Muscle layer of duodenum (tissue), 2 donors: ENCODE results near the gene ELK1.
"Not testable (repeated sequence)": the region's sequence is repeated elsewhere in the genome, so short reads cannot be mapped to it uniquely, and the experiment has no call there.

Source experiments
- H3K27ac ChIP-seq: one replicate; pipeline ENCODE4 v1.7.0; 2013; ENCODE audit warnings: mild to moderate bottlenecking, low read length
- H3K27me3 ChIP-seq: one replicate; pipeline ENCODE4 v1.7.0; 2013; ENCODE audit warnings: low read depth, mild to moderate bottlenecking, control low read depth, low read length
- H3K36me3 ChIP-seq, 2 donors: one replicate each; pipeline ENCODE4 v1.7.0; 2013; ENCODE audit warnings: low read length in 2 of 2, control low read depth in 1 of 2, mild to moderate bottlenecking in 1 of 2; ENCODE audit not compliant: insufficient read depth in 2 of 2, control insufficient read depth in 1 of 2
- H3K4me1 ChIP-seq, 2 donors: one replicate each; pipeline ENCODE4 v1.7.0; 2013; ENCODE audit warnings: low read length in 2 of 2, mild to moderate bottlenecking in 2 of 2, control low read depth in 1 of 2, moderate library complexity in 1 of 2; ENCODE audit not compliant: insufficient read depth in 2 of 2, control insufficient read depth in 1 of 2
- H3K4me3 ChIP-seq, 2 donors: one replicate each; pipeline ENCODE4 v1.7.0; 2013; ENCODE audit warnings: low read length in 2 of 2, low read depth in 1 of 2, mild to moderate bottlenecking in 1 of 2
- H3K9me3 ChIP-seq, 2 donors: one replicate each; pipeline ENCODE4 v1.7.0; 2013; ENCODE audit warnings: low read length in 2 of 2, control low read depth in 1 of 2, mild to moderate bottlenecking in 1 of 2; ENCODE audit not compliant: control insufficient read depth in 1 of 2
- donor health status: healthy.

Gene ELK1

DNA sequence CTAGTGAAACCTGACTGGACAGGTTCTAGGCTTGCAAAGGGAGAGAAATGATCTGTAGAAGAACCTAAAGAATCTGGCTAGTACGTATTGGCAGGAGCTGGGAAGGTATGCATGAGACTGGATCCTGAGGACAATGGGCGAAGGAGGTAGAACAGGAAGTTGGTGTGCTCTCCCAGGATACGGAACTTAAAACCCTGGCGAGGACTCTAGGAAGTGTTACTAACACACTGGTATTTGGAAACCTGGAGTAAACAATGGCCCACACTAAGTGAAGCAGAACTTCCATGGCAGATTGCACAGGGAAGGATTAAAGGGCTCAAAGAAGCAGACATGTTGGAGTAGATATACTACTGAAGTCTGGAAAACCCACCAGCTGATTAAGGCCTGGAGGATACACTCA is 39.9 kb downstream of the ELK1 start:
- no peak overlapping the region for H3K27ac ChIP-seq
- no peaks in the 10 kb centered on the region for H3K36me3 ChIP-seq
- H3K27me3 ChIP-seq, result no peaks in the 10 kb centered on the region
- H3K9me3 ChIP-seq, result no peaks in the 10 kb centered on the region
- no peaks in the 10 kb centered on the region for H3K4me1 ChIP-seq
- no peak overlapping the region for H3K4me3 ChIP-seq

DNA sequence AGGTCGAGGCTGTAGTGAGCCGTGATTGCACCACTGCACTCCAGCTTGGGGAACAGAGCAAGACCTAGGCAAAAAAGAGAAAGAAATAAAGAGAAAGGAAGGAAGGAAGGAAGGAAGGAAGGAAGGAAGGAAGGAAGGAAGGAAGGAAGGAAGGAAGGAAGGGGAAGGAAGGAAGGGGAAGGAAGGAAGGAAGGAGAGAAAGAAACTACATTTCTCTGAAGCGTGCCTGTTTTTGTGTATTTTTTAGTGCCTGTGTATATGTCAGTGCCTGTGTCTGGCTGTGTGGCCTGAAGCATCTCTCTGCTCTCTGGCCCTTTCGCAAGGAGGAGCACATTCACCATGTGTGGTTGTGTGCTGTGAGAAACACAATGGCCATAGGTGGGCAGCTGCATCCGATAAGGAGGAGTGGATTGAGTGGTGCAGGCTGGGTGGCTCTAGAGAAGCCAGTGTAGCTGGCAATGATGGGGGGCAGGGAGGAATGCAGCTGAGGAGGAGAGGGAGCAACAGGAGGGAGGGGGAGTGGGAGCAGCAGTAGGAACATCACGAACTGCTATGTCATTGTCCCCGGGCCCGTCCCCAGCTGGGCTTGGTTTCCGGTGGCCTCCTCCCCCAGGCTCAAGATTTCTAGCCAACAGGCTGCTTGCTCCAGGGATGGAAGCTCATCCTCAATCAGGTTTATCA is 42.1 kb downstream of the ELK1 start:
- H3K27me3 ChIP-seq, result no peaks in the 10 kb centered on the region
- no peak overlapping the region for H3K4me3 ChIP-seq
- no peaks in the 10 kb centered on the region for H3K9me3 ChIP-seq
- no peak overlapping the region for H3K27ac ChIP-seq
- no peaks in the 10 kb centered on the region for H3K4me1 ChIP-seq
- H3K36me3 ChIP-seq, result no peaks in the 10 kb centered on the region

DNA sequence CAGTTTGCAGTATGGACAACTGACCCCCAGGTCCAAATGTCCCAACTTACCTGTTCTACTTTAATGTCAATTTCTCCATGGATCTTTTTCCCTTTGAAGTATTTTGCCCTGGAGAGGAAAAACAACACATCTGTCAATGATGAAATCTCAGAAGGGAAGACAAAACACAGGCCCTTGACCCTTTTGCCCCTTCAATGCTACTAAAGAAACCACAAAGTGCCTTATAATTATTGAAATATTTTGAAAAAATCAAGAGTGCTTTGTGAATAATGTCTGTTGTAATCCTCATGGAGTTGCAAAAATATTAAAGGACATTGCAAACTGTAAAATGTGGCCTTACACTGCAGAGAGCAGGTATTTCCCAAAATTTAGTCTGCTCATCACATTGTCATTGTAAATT is 43.3 kb downstream of the ELK1 start:
- Histone ChIP-seq H3K4me1 (no peaks in the 10 kb centered on the region), H3K27me3 (no peaks in the 10 kb centered on the region), H3K4me3 (no peak overlapping the region), H3K9me3 (no peaks in the 10 kb centered on the region), H3K27ac (no peak overlapping the region), H3K36me3 (no peaks in the 10 kb centered on the region)

DNA sequence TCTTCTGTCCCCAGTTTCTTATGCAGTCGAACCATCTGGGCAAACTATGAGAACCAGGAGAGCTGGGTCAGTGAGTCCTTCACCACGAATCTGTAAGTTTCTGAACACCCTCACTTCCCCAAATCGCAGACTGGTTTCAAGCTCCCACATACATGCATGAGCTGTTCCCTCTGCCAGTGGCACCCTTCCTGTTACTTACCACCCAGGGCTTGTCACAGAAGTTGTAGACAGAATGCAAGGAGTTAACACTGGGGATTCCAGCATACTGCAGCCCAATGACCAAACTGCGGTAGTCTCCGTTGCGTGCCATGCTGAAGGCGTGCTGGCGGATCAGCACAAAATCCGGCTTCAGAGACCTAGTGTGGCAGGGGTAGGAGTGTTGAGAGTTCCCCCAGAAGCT is 45.3 kb downstream of the ELK1 start:
- Histone ChIP-seq H3K9me3 (no peaks in the 10 kb centered on the region), H3K4me1 (no peaks in the 10 kb centered on the region), H3K27me3 (no peaks in the 10 kb centered on the region), H3K4me3 (no peak overlapping the region), H3K36me3 (no peaks in the 10 kb centered on the region), H3K27ac (no peak overlapping the region)

GRCh38 chrX:47603125-47603524 is 47.2 kb downstream of the ELK1 start:
- not testable (repeated sequence) for H3K4me3 ChIP-seq, H3K36me3 ChIP-seq, H3K27me3 ChIP-seq, H3K27ac ChIP-seq, H3K9me3 ChIP-seq, H3K4me1 ChIP-seq

DNA sequence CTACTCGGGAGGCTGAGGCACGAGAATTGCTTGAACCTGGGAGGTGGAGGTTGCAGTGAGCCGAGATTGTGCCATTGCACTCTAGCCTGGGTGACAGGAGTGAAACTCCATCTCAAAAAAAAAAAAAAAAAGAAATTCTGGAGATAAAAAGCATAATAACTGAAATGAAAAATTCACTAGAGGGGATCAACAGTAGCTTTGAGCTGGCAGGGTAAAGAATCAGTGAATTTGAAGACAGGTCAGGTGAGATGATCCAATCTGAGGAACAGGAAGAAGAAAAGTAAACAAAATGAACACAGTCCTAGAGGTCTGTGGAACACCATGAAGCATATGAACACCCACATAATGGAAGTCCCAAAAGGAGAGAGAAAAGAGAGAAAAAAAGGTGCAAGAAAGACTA is 53.1 kb downstream of the ELK1 start:
- H3K9me3 ChIP-seq, result peaks cover 0 to 4% of the 10 kb centered on the region in 2 donors
- no peak overlapping the region for H3K4me3 ChIP-seq
- H3K27me3 ChIP-seq, result no peaks in the 10 kb centered on the region
- H3K36me3 ChIP-seq, result no peaks in the 10 kb centered on the region
- no peaks in the 10 kb centered on the region for H3K4me1 ChIP-seq
- no peak overlapping the region for H3K27ac ChIP-seq

- no peaks in the 10 kb centered on the region for H3K4me1 ChIP-seq
- no peak overlapping the region for H3K27ac ChIP-seq
- peaks cover 0 to 4% of the 10 kb centered on the region in 2 donors for H3K9me3 ChIP-seq
- H3K27me3 ChIP-seq, result no peaks in the 10 kb centered on the region
- no peak overlapping the region for H3K4me3 ChIP-seq
- H3K36me3 ChIP-seq, result no peaks in the 10 kb centered on the region
These were observed 54.1 kb downstream of the ELK1 start for GRCh38 chrX:47596256-47596655.

DNA sequence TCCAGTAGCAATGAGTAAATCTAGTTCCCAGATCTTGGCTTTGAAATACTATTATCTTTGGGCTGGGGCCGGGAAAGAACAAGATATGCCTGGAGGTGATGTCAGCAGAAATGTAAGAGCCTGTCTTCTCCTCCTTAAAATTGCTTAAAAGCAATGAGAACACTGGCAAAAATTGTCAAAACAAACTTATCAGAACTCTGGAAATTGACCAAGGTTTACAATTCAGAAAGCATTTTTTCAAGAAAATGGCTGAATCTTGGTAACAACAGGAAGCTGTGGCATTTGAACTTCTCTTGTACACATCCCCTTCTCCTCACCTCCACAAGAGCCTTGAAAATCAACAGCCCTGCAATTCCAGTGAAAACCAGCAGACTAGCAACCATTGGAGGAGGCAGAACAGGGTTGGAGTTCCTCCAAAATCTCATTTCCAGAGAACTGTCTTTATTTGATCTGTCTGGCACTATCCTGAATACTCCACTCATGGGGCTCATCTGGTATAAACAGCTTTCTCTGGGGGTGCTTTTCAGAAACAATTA is 54.6 kb downstream of the ELK1 start:
- Histone ChIP-seq H3K36me3 (no peaks in the 10 kb centered on the region), H3K4me3 (no peak overlapping the region), H3K27me3 (no peaks in the 10 kb centered on the region), H3K27ac (no peak overlapping the region), H3K4me1 (no peaks in the 10 kb centered on the region), H3K9me3 (peaks cover 0 to 4% of the 10 kb centered on the region in 2 donors)

DNA sequence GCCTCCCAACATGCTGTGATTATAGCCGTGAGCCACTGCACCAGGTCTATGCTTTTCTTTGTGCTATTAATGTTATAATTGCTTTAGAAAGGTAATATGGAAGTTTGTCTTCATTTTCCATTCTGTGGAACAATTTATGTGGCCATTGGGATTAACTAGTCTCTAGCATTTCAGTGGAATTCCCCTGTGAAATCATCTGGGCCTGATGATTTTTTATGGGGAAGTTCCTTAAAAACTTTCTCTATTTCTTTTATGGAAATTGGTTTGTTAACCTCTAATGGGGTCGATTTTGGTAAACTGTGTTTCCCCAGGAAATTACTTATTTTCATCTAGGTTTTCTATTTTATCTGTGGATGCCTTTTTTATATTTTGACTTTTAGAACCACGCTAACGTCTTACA is 56.8 kb downstream of the ELK1 start:
- H3K4me1 ChIP-seq, result no peaks in the 10 kb centered on the region
- H3K27ac ChIP-seq, result no peak overlapping the region
- no peaks in the 10 kb centered on the region for H3K27me3 ChIP-seq
- H3K4me3 ChIP-seq, result no peak overlapping the region
- peaks cover 0 to 4% of the 10 kb centered on the region in 2 donors for H3K9me3 ChIP-seq
- no peaks in the 10 kb centered on the region for H3K36me3 ChIP-seq

DNA sequence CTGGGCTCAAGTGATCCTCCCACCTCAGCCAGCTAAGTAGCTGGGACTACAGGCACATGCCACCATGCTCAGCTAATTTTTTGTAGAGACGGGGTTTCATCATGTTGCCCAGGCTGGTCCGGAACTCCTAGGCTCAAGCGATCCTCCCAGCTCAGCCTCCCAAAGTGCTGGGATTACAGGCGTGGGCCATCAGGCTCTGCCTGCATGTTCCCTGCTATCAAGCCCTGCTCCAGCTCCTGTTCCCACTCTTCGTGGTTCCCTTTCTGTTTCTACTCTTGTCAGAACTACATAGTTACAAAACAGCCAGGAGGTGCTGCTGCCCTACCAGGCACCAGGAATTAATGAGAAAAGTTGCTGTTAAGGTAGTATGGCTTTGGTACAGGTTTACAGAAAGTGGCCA is 59.4 kb downstream of the ELK1 start:
- H3K4me1 ChIP-seq, result no peaks in the 10 kb centered on the region
- peaks cover 0 to 6% of the 10 kb centered on the region in 2 donors for H3K36me3 ChIP-seq
- H3K4me3 ChIP-seq, result no peak overlapping the region
- H3K27me3 ChIP-seq, result no peaks in the 10 kb centered on the region
- H3K27ac ChIP-seq, result no peak overlapping the region
- H3K9me3 ChIP-seq, result no peaks in the 10 kb centered on the region

- no peak overlapping the region for H3K27ac ChIP-seq
- no peak overlapping the region for H3K4me3 ChIP-seq
- peaks cover 0 to 12% of the 10 kb centered on the region in 2 donors for H3K36me3 ChIP-seq
- no peaks in the 10 kb centered on the region for H3K27me3 ChIP-seq
- peaks cover 0 to 3% of the 10 kb centered on the region in 2 donors for H3K4me1 ChIP-seq
- H3K9me3 ChIP-seq, result no peaks in the 10 kb centered on the region
These were observed 62.2 kb downstream of the ELK1 start for GRCh38 chrX:47587906-47588735.
